ENCODE measurements around the gene DPP9. TPM values are rescaled to one million over a fixed set of nuclear protein-coding genes. Genes with fewer than 3 reads are reported as not detected.

The DPP9 gene
- total RNA-seq, 1 donor from 2014 or later, result 127 TPM

GRCh38 chr19:4640247-4641000, 83.2 kb downstream of the DPP9 start:
- DNase-seq (ENCODE audit: low read depth), result no peak
- TF ChIP-seq CTCF (conservative IDR thresholded peaks at IDR 0.05; ENCODE audit: low read depth, low read length), result no peak
- peak overlapping the region; percentile 92 for H3K4me3 ChIP-seq (ENCODE audit: low read depth, low read length)

GRCh38 chr19:4639531-4640246, 84.0 kb downstream of the DPP9 start:
- TF ChIP-seq CTCF (conservative IDR thresholded peaks at IDR 0.05; ENCODE audit: low read depth, low read length), result no peak
- peak overlapping the region; percentile 92 for H3K4me3 ChIP-seq (ENCODE audit: low read depth, low read length)
- no peak for DNase-seq (ENCODE audit: low read depth)

GRCh38 chr19:4638828-4639530, 84.7 kb downstream of the DPP9 start, which contains the start of gene TNFAIP8L1:
Gene TNFAIP8L1 (plus strand): TSS chr19:4639516. CDS start chr19:4651870, 12,354 bp downstream.
- DNase-seq (ENCODE audit: low read depth), result no peak
- TF ChIP-seq CTCF (conservative IDR thresholded peaks at IDR 0.05; ENCODE audit: low read depth, low read length), result no peak
- H3K4me3 ChIP-seq (ENCODE audit: low read depth, low read length), result peak within 1 kb of the TSS; percentile 92

- H3K4me3 ChIP-seq (ENCODE audit: low read depth, low read length), result no peak overlapping the region
- TF ChIP-seq CTCF (conservative IDR thresholded peaks at IDR 0.05; ENCODE audit: low read depth, low read length), result no peak
- DNase-seq (ENCODE audit: low read depth), result no peak
Observed at GRCh38 chr19:4638317-4638716, 85.3 kb downstream of the DPP9 start.

GRCh38 chr19:4636761-4637160, 86.9 kb downstream of the DPP9 start:
- peak overlapping the region; percentile 53 for H3K4me3 ChIP-seq (ENCODE audit: low read depth, low read length)
- TF ChIP-seq CTCF (conservative IDR thresholded peaks at IDR 0.05; ENCODE audit: low read depth, low read length), result no peak
- DNase-seq (ENCODE audit: low read depth), result no peak

GRCh38 chr19:4636151-4636717, 87.4 kb downstream of the DPP9 start:
- TF ChIP-seq CTCF (conservative IDR thresholded peaks at IDR 0.05; ENCODE audit: low read depth, low read length), result peak; percentile 81
- no peak for DNase-seq (ENCODE audit: low read depth)
- peak overlapping the region; percentile 53 for H3K4me3 ChIP-seq (ENCODE audit: low read depth, low read length)

Data from epithelial cell of proximal tubule (primary cell).